Measurements from ENCODE around the gene RAPGEF1. TPM values are rescaled to one million over a fixed set of nuclear protein-coding genes. Genes with fewer than 3 reads are reported as not detected.

The RAPGEF1 gene
- total and polyA plus RNA-seq, 2 of the 13 experiments (the other 11 are each of a cell fraction or from before 2014, with no cell fraction given) = 21.2 to 38.9 TPM

- TF ChIP-seq FOXA1 (IDR thresholded peaks at IDR 0.05) (peak; percentile 50; the same call in 1 of the 2 replicates), FOXA1 (CRISPR knock-in tag; IDR thresholded peaks at IDR 0.05) (peak; percentile 94), ZNF530 (CRISPR knock-in tag; IDR thresholded peaks at IDR 0.05; ENCODE audit: low read depth) (no peak), MXI1 (IDR thresholded peaks at IDR 0.05; ENCODE audit: borderline replicate concordance, low read depth, low read length) (peak; percentile 84; the same call in 1 of the 3 replicates), BRD4 (CRISPR knock-in tag; IDR thresholded peaks at IDR 0.05) (0 out of 2 replicates have a peak, but pooled peaks have one; percentile 15), ZFX (CRISPR knock-in tag; IDR thresholded peaks at IDR 0.05; ENCODE audit: low read depth) (0 out of 2 replicates have a peak, but pooled peaks have one; percentile 13), MEIS1 (CRISPR knock-in tag; IDR thresholded peaks at IDR 0.05; ENCODE audit: borderline replicate concordance) (no peak), KDM4B (CRISPR knock-in tag; IDR thresholded peaks at IDR 0.05) (peak; percentile 89; the same call in 1 of the 2 replicates), ZNF772 (CRISPR knock-in tag; IDR thresholded peaks at IDR 0.05) (peak; percentile 61; the same call in 1 of the 2 replicates), GATA4 (IDR thresholded peaks at IDR 0.05; ENCODE audit: borderline replicate concordance, low read depth) (0 out of 2 replicates have a peak, but pooled peaks have one; percentile 32), EZH2 (conservative IDR thresholded peaks at IDR 0.05; ENCODE audit: low read depth, low read length) (no peak), ZNF652 (CRISPR knock-in tag; IDR thresholded peaks at IDR 0.05; ENCODE audit: borderline replicate concordance, low read depth) (peak; percentile 43; the same call in 1 of the 2 replicates), PAXIP1 (CRISPR knock-in tag; conservative IDR thresholded peaks at IDR 0.05) (peak; percentile 96), SMAD3 (CRISPR knock-in tag; IDR thresholded peaks at IDR 0.05) (peak; percentile 62), ATRX (CRISPR knock-in tag; IDR thresholded peaks at IDR 0.05; ENCODE audit: borderline replicate concordance) (no peak), PHF5A (CRISPR knock-in tag; IDR thresholded peaks at IDR 0.05; ENCODE audit: low read depth, unreplicated experiment) (peak; percentile 25), CBFB (CRISPR knock-in tag; IDR thresholded peaks at IDR 0.05) (peak; percentile 47; the same call in 1 of the 2 replicates), ZNF343 (CRISPR knock-in tag; IDR thresholded peaks at IDR 0.05) (no peak), SNRNP70 (IDR thresholded peaks at IDR 0.05; ENCODE audit: low read depth, low read length) (no peak), KAT8 (CRISPR knock-in tag; IDR thresholded peaks at IDR 0.05) (0 out of 2 replicates have a peak, but pooled peaks have one; percentile 52)
- TF ChIP-seq, protein P1, sequence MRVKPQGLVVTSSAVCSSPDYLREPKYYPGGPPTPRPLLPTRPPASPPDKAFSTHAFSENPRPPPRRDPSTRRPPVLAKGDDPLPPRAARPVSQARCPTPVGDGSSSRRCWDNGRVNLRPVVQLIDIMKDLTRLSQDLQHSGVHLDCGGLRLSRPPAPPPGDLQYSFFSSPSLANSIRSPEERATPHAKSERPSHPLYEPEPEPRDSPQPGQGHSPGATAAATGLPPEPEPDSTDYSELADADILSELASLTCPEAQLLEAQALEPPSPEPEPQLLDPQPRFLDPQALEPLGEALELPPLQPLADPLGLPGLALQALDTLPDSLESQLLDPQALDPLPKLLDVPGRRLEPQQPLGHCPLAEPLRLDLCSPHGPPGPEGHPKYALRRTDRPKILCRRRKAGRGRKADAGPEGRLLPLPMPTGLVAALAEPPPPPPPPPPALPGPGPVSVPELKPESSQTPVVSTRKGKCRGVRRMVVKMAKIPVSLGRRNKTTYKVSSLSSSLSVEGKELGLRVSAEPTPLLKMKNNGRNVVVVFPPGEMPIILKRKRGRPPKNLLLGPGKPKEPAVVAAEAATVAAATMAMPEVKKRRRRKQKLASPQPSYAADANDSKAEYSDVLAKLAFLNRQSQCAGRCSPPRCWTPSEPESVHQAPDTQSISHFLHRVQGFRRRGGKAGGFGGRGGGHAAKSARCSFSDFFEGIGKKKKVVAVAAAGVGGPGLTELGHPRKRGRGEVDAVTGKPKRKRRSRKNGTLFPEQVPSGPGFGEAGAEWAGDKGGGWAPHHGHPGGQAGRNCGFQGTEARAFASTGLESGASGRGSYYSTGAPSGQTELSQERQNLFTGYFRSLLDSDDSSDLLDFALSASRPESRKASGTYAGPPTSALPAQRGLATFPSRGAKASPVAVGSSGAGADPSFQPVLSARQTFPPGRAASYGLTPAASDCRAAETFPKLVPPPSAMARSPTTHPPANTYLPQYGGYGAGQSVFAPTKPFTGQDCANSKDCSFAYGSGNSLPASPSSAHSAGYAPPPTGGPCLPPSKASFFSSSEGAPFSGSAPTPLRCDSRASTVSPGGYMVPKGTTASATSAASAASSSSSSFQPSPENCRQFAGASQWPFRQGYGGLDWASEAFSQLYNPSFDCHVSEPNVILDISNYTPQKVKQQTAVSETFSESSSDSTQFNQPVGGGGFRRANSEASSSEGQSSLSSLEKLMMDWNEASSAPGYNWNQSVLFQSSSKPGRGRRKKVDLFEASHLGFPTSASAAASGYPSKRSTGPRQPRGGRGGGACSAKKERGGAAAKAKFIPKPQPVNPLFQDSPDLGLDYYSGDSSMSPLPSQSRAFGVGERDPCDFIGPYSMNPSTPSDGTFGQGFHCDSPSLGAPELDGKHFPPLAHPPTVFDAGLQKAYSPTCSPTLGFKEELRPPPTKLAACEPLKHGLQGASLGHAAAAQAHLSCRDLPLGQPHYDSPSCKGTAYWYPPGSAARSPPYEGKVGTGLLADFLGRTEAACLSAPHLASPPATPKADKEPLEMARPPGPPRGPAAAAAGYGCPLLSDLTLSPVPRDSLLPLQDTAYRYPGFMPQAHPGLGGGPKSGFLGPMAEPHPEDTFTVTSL (CRISPR knock-in tag; IDR thresholded peaks at IDR 0.05; ENCODE audit: borderline replicate concordance) = peak; percentile 87; the same call in 1 of the 2 replicates
These were observed 4.4 kb downstream of the RAPGEF1 start (continued) for GRCh38 chr9:131735238-131736128.
